ENCODE data around the gene ABL2.

- TF ChIP-seq CTCF (IDR thresholded peaks at IDR 0.05) (no peak), POLR2AphosphoS5 (IDR thresholded peaks at IDR 0.05; ENCODE audit: insufficient read depth in 1 of 2, low read depth in 1 of 2) (no peak), POLR2A (IDR thresholded peaks at IDR 0.05) (no peak)
These were observed 110.0 kb downstream of the ABL2 start for GRCh38 chr1:179119513-179119912.

Data from vagina (tissue), 2 donors.